Measurements from ENCODE around the gene RGS7.
"Not testable (repeated sequence)": the region's sequence is repeated elsewhere in the genome, so short reads cannot be mapped to it uniquely, and the experiment has no call there.

The RGS7 gene

GRCh38 chr1:240909701-240910457 is 447.1 kb downstream of the RGS7 start:
- no peak for TF ChIP-seq CTCF (IDR thresholded peaks at IDR 0.05; ENCODE audit: low read depth, low read length)
- TF ChIP-seq EZH2phosphoT487 (IDR thresholded peaks at IDR 0.05; ENCODE audit: low read depth) = no peak
- no peak overlapping the region for H3K27ac ChIP-seq (ENCODE audit: low read length)
- peak overlapping the region; percentile 29 for H3K4me3 ChIP-seq (ENCODE audit: low read length)
- no peak overlapping the region for H2AFZ ChIP-seq (ENCODE audit: low read depth, low read length)
- H3K36me3 ChIP-seq (replicated peaks; ENCODE audit: low read depth, low read length) = no peaks in the 10 kb centered on the region
- H3K9ac ChIP-seq (ENCODE audit: low read length) = no peak overlapping the region
- H3K27me3 ChIP-seq (ENCODE audit: low read depth, low read length) = no peaks in the 10 kb centered on the region
- H3K79me2 ChIP-seq (ENCODE audit: low read length) = no peaks in the 10 kb centered on the region
- peaks cover 6% of the 10 kb centered on the region; the same call in 1 of the 2 replicates for H3K4me1 ChIP-seq (ENCODE audit: low read length)
- H4K20me1 ChIP-seq (ENCODE audit: insufficient read depth, low read length) = no peaks in the 10 kb centered on the region
- peak overlapping the region; percentile 46 for H3K4me2 ChIP-seq (ENCODE audit: low read length)
- no peaks in the 10 kb centered on the region for H3K9me3 ChIP-seq (ENCODE audit: insufficient read depth, low read length)

GRCh38 chr1:240906477-240906876 is 450.5 kb downstream of the RGS7 start:
- H3K36me3 ChIP-seq (replicated peaks; ENCODE audit: low read depth, low read length) = no peaks in the 10 kb centered on the region
- TF ChIP-seq CTCF (IDR thresholded peaks at IDR 0.05; ENCODE audit: low read depth, low read length) (no peak), EZH2phosphoT487 (IDR thresholded peaks at IDR 0.05; ENCODE audit: low read depth) (no peak)
- no peak overlapping the region for H3K4me2 ChIP-seq (ENCODE audit: low read length)
- H3K4me1 ChIP-seq (ENCODE audit: low read length) = peaks cover 6% of the 10 kb centered on the region; the same call in 1 of the 2 replicates
- H4K20me1 ChIP-seq (ENCODE audit: insufficient read depth, low read length) = no peaks in the 10 kb centered on the region
- no peak overlapping the region for H3K27ac ChIP-seq (ENCODE audit: low read length)
- H2AFZ ChIP-seq (ENCODE audit: low read depth, low read length) = no peak overlapping the region
- no peaks in the 10 kb centered on the region for H3K79me2 ChIP-seq (ENCODE audit: low read length)
- H3K9ac ChIP-seq (ENCODE audit: low read length) = no peak overlapping the region
- no peaks in the 10 kb centered on the region for H3K9me3 ChIP-seq (ENCODE audit: insufficient read depth, low read length)
- H3K4me3 ChIP-seq (ENCODE audit: low read length) = no peak overlapping the region
- H3K27me3 ChIP-seq (ENCODE audit: low read depth, low read length) = no peaks in the 10 kb centered on the region

GRCh38 chr1:240905225-240905765 is 451.7 kb downstream of the RGS7 start:
- Histone ChIP-seq H3K79me2 (ENCODE audit: low read length) (no peaks in the 10 kb centered on the region), H2AFZ (ENCODE audit: low read depth, low read length) (no peak overlapping the region), H3K27me3 (ENCODE audit: low read depth, low read length) (no peaks in the 10 kb centered on the region), H3K36me3 (replicated peaks; ENCODE audit: low read depth, low read length) (no peaks in the 10 kb centered on the region), H3K4me3 (ENCODE audit: low read length) (no peak overlapping the region), H3K4me1 (ENCODE audit: low read length) (peaks cover 3% of the 10 kb centered on the region; the same call in 1 of the 2 replicates), H3K9me3 (ENCODE audit: insufficient read depth, low read length) (no peaks in the 10 kb centered on the region), H3K27ac (ENCODE audit: low read length) (no peak overlapping the region), H3K9ac (ENCODE audit: low read length) (no peak overlapping the region), H4K20me1 (ENCODE audit: insufficient read depth, low read length) (no peaks in the 10 kb centered on the region), H3K4me2 (ENCODE audit: low read length) (no peak overlapping the region)
- TF ChIP-seq EZH2phosphoT487 (IDR thresholded peaks at IDR 0.05; ENCODE audit: low read depth) (no peak), CTCF (IDR thresholded peaks at IDR 0.05; ENCODE audit: low read depth, low read length) (no peak)

- not testable (repeated sequence) for H4K20me1 ChIP-seq (ENCODE audit: insufficient read depth, low read length); H3K4me3 ChIP-seq (ENCODE audit: low read length); H3K27ac ChIP-seq (ENCODE audit: low read length); H3K27me3 ChIP-seq (ENCODE audit: low read depth, low read length); H2AFZ ChIP-seq (ENCODE audit: low read depth, low read length); H3K36me3 ChIP-seq (replicated peaks; ENCODE audit: low read depth, low read length); H3K4me2 ChIP-seq (ENCODE audit: low read length); H3K4me1 ChIP-seq (ENCODE audit: low read length); H3K9me3 ChIP-seq (ENCODE audit: insufficient read depth, low read length); H3K9ac ChIP-seq (ENCODE audit: low read length); H3K79me2 ChIP-seq (ENCODE audit: low read length)
Observed at GRCh38 chr1:240895424-240895823, 461.6 kb downstream of the RGS7 start.

Data from OCI-LY3 (cell line).